ENCODE data around the gene YTHDF1. TPM values are rescaled to one million over a fixed set of nuclear protein-coding genes. Genes with fewer than 3 reads are reported as not detected.
A peak's percentile ranks its signal among the peaks of the same experiment; 100 is the strongest.

YTHDF1 gene
- total and polyA plus RNA-seq, 2 of the 8 experiments (the other 6 are each of a cell fraction or from before 2014, with no cell fraction given): 32.8 to 66.0 TPM

DNA sequence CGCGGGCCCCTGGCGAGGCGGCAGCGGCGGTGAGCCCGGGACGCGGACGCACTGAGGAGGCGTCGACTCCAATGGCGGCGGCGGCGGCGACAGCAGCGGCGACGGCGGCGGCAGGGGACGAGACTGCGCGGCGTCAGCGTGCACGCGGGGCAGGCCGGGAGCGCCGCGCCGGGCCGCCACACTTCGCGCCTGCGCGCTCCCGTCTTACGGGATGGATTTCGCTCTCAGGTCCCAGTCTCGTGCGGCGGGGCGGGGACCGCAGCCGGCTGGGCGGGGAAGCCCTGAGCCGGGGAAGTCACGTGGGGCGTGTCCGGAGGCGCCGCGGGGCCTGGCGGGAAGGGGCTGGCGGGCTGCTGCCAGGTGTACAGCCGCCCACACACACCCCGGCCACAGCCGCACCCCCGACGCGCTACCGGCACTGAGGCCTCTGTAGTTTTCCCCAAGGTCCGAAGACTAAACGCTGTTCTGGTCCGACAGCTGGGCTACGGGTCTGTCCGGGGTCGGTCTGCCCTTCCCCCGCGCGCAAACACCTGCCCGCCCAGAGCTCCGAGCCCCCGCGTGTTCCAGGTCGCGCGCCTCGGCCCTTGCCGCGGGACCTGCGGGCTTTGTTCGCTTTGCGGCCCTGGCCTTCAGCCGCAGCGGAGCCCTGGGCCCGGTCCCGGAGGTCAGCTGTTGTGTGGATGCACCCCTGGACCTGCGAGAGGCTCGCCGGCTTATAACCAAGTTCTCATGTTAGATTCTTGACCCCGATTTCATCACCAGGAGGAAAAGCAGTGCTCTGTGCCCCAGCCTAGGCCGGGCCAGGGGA lies at the start of gene YTHDF1 (continued):
- TF ChIP-seq, protein P1, sequence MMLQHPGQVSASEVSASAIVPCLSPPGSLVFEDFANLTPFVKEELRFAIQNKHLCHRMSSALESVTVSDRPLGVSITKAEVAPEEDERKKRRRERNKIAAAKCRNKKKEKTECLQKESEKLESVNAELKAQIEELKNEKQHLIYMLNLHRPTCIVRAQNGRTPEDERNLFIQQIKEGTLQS (IDR thresholded peaks at IDR 0.05; ENCODE audit: insufficient read depth, low read depth, low read length): peak; percentile 79
- TF ChIP-seq RNF2 (IDR thresholded peaks at IDR 0.05; ENCODE audit: borderline replicate concordance, low read depth, low read length, missing control alignments, poor library complexity, severe bottlenecking): no peak
- peak in 1 of 2 experiments; percentile 51; a peak in 1 of 3 replicates for TF ChIP-seq POLR2A (IDR thresholded peaks at IDR 0.05; ENCODE audit: control extremely low read depth in 1 of 2, low read depth in 2 of 2, low read length in 2 of 2)
- TF ChIP-seq ZNF274 (IDR thresholded peaks at IDR 0.05; ENCODE audit: borderline replicate concordance, extremely low read depth, low read length): no peak
- TF ChIP-seq KDM4A (IDR thresholded peaks at IDR 0.05; ENCODE audit: low read depth, low read length, severe bottlenecking): peak; percentile 18
- no peak for TF ChIP-seq BACH1 (IDR thresholded peaks at IDR 0.05; ENCODE audit: low read length)
- TF ChIP-seq, protein P2, sequence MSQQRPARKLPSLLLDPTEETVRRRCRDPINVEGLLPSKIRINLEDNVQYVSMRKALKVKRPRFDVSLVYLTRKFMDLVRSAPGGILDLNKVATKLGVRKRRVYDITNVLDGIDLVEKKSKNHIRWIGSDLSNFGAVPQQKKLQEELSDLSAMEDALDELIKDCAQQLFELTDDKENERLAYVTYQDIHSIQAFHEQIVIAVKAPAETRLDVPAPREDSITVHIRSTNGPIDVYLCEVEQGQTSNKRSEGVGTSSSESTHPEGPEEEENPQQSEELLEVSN (IDR thresholded peaks at IDR 0.05): peak; percentile 91
- TF ChIP-seq GTF2F1 (IDR thresholded peaks at IDR 0.05; ENCODE audit: borderline replicate concordance, low read depth, low read length): no peak
- no peak for TF ChIP-seq KDM1A (IDR thresholded peaks at IDR 0.05; ENCODE audit: borderline replicate concordance, low read length)
- TF ChIP-seq, protein P3, sequence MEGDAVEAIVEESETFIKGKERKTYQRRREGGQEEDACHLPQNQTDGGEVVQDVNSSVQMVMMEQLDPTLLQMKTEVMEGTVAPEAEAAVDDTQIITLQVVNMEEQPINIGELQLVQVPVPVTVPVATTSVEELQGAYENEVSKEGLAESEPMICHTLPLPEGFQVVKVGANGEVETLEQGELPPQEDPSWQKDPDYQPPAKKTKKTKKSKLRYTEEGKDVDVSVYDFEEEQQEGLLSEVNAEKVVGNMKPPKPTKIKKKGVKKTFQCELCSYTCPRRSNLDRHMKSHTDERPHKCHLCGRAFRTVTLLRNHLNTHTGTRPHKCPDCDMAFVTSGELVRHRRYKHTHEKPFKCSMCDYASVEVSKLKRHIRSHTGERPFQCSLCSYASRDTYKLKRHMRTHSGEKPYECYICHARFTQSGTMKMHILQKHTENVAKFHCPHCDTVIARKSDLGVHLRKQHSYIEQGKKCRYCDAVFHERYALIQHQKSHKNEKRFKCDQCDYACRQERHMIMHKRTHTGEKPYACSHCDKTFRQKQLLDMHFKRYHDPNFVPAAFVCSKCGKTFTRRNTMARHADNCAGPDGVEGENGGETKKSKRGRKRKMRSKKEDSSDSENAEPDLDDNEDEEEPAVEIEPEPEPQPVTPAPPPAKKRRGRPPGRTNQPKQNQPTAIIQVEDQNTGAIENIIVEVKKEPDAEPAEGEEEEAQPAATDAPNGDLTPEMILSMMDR (IDR thresholded peaks at IDR 0.05; ENCODE audit: control extremely low read depth in 1 of 3, insufficient read depth in 1 of 3, low read depth in 1 of 3, low read length in 3 of 3): no peak
- TF ChIP-seq YY1 (IDR thresholded peaks at IDR 0.05; ENCODE audit: low read depth, low read length): peak; percentile 62; the same call in 1 of the 2 replicates
- 0 out of 3 replicates have a peak, but pooled peaks of 1 of the 2 experiments have one; percentile 10 for TF ChIP-seq EP300 (IDR thresholded peaks at IDR 0.05; ENCODE audit: borderline replicate concordance in 1 of 2, low read depth in 2 of 2, low read length in 2 of 2)
- TF ChIP-seq POLR2AphosphoS5 (IDR thresholded peaks at IDR 0.05; ENCODE audit: low read depth, low read length): no peak
- TF ChIP-seq SUZ12 (IDR thresholded peaks at IDR 0.05; ENCODE audit: low read length): no peak
- TF ChIP-seq, protein P4, sequence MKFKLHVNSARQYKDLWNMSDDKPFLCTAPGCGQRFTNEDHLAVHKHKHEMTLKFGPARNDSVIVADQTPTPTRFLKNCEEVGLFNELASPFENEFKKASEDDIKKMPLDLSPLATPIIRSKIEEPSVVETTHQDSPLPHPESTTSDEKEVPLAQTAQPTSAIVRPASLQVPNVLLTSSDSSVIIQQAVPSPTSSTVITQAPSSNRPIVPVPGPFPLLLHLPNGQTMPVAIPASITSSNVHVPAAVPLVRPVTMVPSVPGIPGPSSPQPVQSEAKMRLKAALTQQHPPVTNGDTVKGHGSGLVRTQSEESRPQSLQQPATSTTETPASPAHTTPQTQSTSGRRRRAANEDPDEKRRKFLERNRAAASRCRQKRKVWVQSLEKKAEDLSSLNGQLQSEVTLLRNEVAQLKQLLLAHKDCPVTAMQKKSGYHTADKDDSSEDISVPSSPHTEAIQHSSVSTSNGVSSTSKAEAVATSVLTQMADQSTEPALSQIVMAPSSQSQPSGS (IDR thresholded peaks at IDR 0.05; ENCODE audit: low read length): no peak
- peak; percentile 77; the same call in 1 of the 2 replicates for TF ChIP-seq CREB1 (IDR thresholded peaks at IDR 0.05)
- no peak for TF ChIP-seq HDAC6 (IDR thresholded peaks at IDR 0.05; ENCODE audit: low read depth, low read length)

Data from H1 (cell line).